GM10248 (cell line): Measurements from ENCODE around the gene NHEJ1.
"Not testable (repeated sequence)": the region's sequence is repeated elsewhere in the genome, so short reads cannot be mapped to it uniquely, and the experiment has no call there.

Source experiments
- CTCF ChIA-PET: fragments of 300-600 bp; sonication (Branson Sonifier 250); formaldehyde crosslinking; extraction: SDS; loops from one replicate; lab custom pipeline; 2021; ENCODE audit warnings: antibody characterized with exemption; lab: Yijun Ruan, JAX
- POLR2A ChIA-PET: fragments of 350-650 bp; sonication (Branson Sonifier 250); formaldehyde crosslinking; extraction: SDS; loops from one replicate; lab custom pipeline; 2020; ENCODE audit warnings: antibody characterized with exemption; lab: Yijun Ruan, JAX
- DNase-seq: peaks from one replicate; pipeline ENCODE4 v3.0.0; 2012; ENCODE audit errors: extremely low spot score
- TF ChIP-seq, protein P1 (sequence below): IDR thresholded peaks from 2 replicates; pipeline ENCODE4 v1.5.1; 2012; ENCODE audit warnings: mild to moderate bottlenecking, low read depth; ENCODE audit errors: extremely low read depth, missing control alignments, control extremely low read depth

The NHEJ1 gene

GRCh38 chr2:219205981-219206327, 45.3 kb upstream of the NHEJ1 start:
- no peak for DNase-seq
- ChIA-PET CTCF (interaction anchor here (0.7 to 2.4 kb wide), 18 partner anchors 9 to 226 kb away, joined by 3 to 8 read pairs (median 4); partner anchors contain the start of gene NHEJ1), POLR2A (interaction anchor here (1.0 to 3.1 kb wide), 4 partner anchors 23 to 48 kb away, joined by 3 to 16 read pairs (median 8); partner anchors contain the start of genes ANKZF1, ATG9A, CNPPD1 and TUBA4A)
- TF ChIP-seq, protein P1, sequence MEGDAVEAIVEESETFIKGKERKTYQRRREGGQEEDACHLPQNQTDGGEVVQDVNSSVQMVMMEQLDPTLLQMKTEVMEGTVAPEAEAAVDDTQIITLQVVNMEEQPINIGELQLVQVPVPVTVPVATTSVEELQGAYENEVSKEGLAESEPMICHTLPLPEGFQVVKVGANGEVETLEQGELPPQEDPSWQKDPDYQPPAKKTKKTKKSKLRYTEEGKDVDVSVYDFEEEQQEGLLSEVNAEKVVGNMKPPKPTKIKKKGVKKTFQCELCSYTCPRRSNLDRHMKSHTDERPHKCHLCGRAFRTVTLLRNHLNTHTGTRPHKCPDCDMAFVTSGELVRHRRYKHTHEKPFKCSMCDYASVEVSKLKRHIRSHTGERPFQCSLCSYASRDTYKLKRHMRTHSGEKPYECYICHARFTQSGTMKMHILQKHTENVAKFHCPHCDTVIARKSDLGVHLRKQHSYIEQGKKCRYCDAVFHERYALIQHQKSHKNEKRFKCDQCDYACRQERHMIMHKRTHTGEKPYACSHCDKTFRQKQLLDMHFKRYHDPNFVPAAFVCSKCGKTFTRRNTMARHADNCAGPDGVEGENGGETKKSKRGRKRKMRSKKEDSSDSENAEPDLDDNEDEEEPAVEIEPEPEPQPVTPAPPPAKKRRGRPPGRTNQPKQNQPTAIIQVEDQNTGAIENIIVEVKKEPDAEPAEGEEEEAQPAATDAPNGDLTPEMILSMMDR = no peak

DNA sequence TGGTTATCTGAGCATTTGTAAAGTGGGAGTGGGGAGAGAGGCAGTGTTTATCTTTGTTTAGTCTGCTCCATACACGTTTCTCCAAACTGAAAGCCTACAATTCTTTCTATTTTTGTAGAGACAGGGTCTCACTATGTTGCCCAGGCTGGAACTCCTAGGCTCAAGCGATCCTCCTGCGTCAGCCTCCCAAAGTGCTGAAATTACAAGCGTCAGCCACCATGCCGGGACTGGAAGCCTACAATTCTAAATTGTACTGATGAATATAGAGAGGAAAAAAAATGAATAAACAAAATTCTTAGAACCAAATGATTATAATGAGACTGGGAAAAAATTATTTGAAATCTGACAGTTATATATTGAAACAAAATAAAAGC, 44.5 kb upstream of the NHEJ1 start:
- POLR2A ChIA-PET = no interaction called here

GRCh38 chr2:219204425-219205164, 44.0 kb upstream of the NHEJ1 start:
- ChIA-PET CTCF (interaction anchor here (1.2 to 2.2 kb wide), 5 partner anchors 15 to 90 kb away, joined by 3 to 8 read pairs (median 3); partner anchors contain the start of genes ANKZF1 and ATG9A), POLR2A (no interaction called here)
- no peak for DNase-seq
- TF ChIP-seq, protein P1 = no peak

More for the DNA sequence above, 44.5 kb upstream of the NHEJ1 start:
- DNase-seq = no peak
- CTCF ChIA-PET = interaction anchor here (1.4 to 2.4 kb wide), 2 partner anchors 23 to 90 kb away, joined by 6 to 8 read pairs; no protein-coding TSS in a partner anchor
- TF ChIP-seq, protein P1 = no peak

DNA sequence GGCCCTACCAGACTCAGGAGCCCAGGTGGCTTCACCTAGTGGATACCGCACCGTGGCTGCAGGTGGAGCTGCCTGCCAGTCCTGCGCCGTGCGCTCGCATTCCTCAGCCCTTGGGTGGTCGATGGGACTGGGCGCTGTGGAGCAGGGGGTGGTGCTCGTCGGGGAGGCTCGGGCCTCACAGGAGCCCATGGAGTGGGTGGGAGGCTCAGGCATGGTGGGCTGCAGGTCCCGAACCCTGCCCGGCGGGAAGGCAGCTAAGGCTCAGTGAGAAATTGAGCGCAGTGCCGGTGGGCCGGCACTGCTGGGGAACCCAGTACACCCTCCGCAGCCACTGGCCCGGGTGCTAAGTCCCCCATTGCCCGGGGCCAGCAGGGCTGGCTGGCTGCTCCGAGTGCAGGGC, 40.7 kb upstream of the NHEJ1 start:
- DNase-seq, POLR2A ChIA-PET: not testable (repeated sequence)
- CTCF ChIA-PET = interaction anchor here (0.7 to 1.9 kb wide), 2 partner anchors 10 to 93 kb away, joined by 3 to 7 read pairs; no protein-coding TSS in a partner anchor

- not testable (repeated sequence) for DNase-seq
- POLR2A ChIA-PET = interaction anchor here (0.6 kb wide), 1 partner anchor 12 kb away, joined by 3 read pairs; no protein-coding TSS in a partner anchor
- CTCF ChIA-PET = interaction anchor here (0.7 to 2.0 kb wide), 5 partner anchors 10 to 94 kb away, joined by 3 to 7 read pairs (median 3); no protein-coding TSS in a partner anchor
Measured at GRCh38 chr2:219200502-219201326, 40.1 kb upstream of the NHEJ1 start.

- POLR2A ChIA-PET = interaction anchor here (0.6 kb wide), 1 partner anchor 11 kb away, joined by 3 read pairs; no protein-coding TSS in a partner anchor
- no peak for DNase-seq
- TF ChIP-seq, protein P1 = no peak
- CTCF ChIA-PET = interaction anchor here (0.6 to 2.0 kb wide), 10 partner anchors 10 to 170 kb away, joined by 3 to 6 read pairs (median 4); partner anchors contain the start of genes RESP18 and SLC23A3
Measured at GRCh38 chr2:219199470-219200211, 39.0 kb upstream of the NHEJ1 start.
